ENCODE data around the gene DHX16.
"Not testable (repeated sequence)": the region's sequence is repeated elsewhere in the genome, so short reads cannot be mapped to it uniquely, and the experiment has no call there.

Gene DHX16

GRCh38 chr6:30679765-30680535, 7.1 kb upstream of the DHX16 start:
- no peak for TF ChIP-seq CTCF (conservative IDR thresholded peaks at IDR 0.05)
- no peak overlapping the region for H3K27ac ChIP-seq

DNA sequence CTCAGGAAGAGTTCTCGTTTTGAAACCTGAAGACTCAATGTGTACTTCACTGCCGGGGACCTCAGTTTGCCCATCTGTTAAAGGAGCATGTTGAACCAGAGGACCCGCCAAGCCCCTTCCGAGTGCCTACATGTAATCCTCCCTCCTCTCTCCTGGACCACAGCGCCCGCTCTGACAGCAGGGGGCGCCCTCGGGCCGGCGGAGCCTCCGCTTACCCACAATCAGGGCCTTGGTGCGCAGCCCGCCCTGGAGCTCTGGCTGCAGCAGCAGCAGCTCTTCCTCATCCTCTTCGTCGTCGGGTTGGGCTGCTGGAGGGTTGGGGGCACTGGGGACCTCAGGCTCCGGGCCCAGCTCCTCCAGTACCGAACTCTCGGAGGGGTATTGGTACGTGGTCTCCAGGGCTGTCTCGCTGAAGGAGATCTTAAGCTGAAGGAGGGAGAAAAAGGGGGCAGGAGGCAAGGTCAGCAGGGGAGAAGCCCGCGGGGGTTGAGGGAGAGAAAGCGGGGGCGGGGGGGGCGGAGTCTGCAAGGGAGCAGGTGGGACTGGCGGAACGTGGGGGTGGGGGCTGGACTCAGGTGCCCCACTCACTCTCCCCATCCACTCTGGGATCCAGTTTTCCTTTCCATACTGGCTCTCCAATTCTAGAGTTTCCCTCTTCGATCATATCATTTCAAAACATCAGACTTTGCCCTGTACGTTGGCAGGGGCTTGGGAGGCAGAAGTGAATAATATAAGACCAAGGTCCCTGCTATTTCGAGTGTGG, 6.3 kb upstream of the DHX16 start:
- no peak overlapping the region for H3K27ac ChIP-seq
- TF ChIP-seq CTCF (conservative IDR thresholded peaks at IDR 0.05), result peak; percentile 97

DNA sequence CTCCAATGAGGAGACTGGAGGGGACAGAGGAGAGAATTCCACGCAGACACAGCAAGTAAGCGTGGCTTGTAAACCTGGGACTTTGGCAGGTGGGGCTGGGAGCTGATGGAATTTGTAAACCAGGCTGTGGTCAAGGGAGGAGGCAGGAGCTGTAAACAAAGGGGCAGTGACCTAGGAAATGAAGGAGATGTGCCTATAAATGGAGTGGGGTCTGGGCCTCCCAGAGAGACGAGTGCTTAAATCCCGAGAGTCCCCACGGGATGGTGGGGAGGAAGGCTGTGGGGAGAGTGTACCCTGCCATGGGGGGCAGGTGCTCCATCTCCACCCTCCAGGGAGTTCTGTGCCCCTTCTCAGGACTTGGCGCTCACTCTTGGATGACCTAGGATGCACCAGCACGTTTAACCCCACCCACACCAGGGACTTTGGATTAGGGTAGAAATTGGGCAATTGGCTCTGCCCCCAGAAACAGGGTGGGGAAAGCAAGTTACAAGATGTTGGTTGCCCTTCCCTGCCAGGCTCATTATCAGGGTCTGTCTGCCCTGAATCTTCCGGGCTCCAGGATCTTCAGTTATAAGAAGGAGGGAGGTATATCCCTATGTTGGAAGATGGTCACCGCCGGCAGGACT, 4.0 kb upstream of the DHX16 start:
- H3K27ac ChIP-seq, result no peak overlapping the region
- no peak for TF ChIP-seq CTCF (conservative IDR thresholded peaks at IDR 0.05)

- peak overlapping the region; percentile 72; the same call in 1 of the 2 replicates for H3K27ac ChIP-seq
- peak; percentile 29; the same call in 1 of the 2 replicates for TF ChIP-seq CTCF (conservative IDR thresholded peaks at IDR 0.05)
Observed at GRCh38 chr6:30670760-30671527, 1.9 kb downstream of the DHX16 start.

GRCh38 chr6:30666300-30666699, 6.5 kb downstream of the DHX16 start:
- not testable (repeated sequence) for H3K27ac ChIP-seq

DNA sequence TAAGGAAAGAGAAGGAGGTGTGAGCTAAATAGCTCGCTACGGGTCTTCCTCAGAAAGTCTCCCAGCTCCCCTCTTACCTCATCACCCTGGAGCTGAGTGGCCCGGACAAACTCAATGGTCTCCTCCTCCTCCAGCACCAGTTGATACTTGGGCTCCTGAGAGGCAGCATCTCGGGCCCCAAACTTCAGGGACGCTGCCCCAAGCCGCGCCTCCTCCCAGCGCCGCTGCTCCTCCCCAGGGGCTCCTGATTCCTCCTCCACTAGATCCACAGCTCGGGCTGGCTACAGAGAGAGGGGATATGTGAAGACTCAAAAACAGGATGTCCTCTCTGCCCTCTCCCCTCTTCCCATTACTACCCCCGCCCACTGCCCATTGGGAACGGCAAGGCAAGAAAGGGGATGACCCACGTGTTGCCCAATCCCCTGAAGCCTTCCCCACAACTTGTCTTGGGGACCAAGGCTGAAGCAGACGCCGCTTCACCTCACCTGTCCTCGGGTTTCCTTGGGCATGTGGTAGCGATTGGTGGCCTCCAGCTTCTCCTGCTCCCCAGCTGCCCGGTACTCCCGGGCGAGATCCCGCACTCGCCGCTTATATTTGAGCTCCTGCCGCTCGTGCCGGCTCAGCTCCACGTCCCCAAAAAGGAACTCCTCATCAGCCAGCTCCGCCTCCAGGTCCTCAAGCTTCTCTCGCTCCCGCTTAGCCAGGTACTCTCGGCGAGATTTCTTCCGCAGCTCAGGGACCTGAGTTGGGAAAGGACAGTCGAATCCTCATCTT, 7.6 kb downstream of the DHX16 start:
- H3K27ac ChIP-seq, result no peak overlapping the region
- no peak for TF ChIP-seq CTCF (conservative IDR thresholded peaks at IDR 0.05)

DNA sequence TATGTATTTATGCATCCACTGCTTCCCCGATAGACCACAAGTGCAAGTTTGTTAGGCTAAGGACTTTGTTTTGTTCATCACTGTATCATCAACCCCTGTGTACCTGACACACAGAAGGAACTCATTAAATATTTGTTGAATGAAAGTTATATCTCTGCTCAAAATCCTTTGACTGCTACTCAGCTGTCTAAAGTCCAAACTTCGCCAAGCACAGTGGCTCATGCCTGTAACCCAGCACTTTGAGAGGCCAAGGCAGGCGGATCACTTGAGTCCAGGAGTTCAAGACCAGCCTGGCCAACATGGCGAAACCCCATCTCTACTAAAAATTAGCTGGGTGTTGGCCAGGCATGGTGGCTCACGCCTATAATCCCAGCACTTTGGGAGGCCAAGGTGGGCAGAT, 14.9 kb downstream of the DHX16 start:
- not testable (repeated sequence) for H3K27ac ChIP-seq

Measured in VCaP (cell line).